GM19468 (cell line): Measurements from ENCODE around the gene APP.
"Not testable (repeated sequence)": the region's sequence is repeated elsewhere in the genome, so short reads cannot be mapped to it uniquely, and the experiment has no call there.

ENCODE experiments used
- ATAC-seq: cut with Tn5 transposase; IDR thresholded peaks from one replicate; pipeline ENCODE4 v1.9.1; 2021; ENCODE audit warnings: mild to moderate bottlenecking, moderate library complexity, moderate number of reproducible peaks; ENCODE audit not compliant: unreplicated experiment; ENCODE audit errors: extremely low read depth

The APP gene

DNA sequence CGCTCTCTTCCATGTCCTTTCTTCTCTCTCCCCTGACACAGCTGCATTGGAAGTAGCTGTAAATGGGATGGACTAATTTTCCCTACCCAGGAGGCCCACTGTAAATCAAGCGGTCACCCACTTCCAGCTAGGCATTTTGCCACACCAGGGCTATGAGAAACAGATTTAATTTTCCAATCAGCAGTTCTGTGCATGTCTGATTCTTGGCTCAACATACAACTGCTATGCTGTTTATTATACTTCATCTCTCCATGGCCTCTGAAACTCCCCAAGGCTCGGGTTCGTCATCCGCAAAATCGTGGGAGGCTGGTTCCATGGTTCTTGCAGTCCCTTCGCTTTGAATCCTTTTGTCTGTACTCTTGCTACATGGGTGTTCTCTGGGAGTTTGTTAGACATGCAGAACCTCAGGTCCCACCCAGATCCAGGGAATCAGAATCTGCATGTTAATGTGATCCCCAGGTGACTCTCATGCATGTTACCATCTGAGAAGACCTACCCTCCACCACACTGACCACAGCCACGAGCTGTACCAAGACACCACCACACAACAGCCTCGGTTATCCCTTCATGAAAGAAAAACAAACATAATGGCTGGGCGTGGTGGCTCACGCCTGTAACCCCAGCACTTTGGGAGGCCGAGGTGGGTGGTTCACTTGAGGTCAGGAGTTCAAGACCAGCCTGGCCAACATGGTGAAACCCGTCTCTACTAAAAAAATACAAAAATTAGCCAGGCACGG is 245.3 kb downstream of the APP start:
- no peak for ATAC-seq

- not testable (repeated sequence) for ATAC-seq
Observed at GRCh38 chr21:25918152-25918551, 252.4 kb downstream of the APP start.

DNA sequence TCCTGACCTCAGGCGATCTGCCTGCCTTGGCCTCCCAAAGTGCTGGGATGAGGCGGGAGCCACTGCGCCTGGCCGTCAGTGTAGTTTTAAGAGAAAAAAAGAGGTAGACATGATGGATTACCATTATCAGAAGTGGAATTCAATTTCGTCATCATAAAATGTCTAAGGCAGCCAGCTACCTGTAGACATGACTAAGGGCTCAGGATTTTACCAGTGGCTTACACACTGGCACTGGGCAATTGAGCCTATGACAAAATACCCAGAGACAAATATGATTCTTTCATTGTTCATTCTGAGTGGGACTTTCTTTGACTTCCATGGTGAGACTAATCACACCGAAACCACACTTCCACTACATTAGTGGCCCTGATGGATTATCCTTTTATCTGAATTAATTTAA is 254.3 kb downstream of the APP start:
- ATAC-seq: no peak

GRCh38 chr21:25913479-25913878 is 257.1 kb downstream of the APP start:
- no peak for ATAC-seq

DNA sequence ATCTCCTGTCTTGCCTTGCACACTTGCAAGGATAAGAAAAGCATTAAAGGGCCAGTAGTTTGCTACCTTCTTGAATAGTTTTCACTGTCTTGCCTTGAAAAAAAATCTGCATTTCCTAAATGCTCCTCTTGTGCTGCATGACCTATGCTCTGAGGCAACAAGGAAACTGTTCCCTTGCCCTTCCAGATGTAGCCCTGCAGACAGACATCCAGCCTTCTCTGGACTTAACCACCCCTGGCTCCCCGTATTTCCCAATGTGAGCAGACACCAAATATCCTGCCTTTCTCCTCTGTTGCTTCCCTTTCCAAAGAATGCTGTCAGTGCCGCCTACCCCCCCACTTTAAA is 258.2 kb downstream of the APP start:
- ATAC-seq: no peak

- no peak for ATAC-seq
Observed at GRCh38 chr21:25911730-25912401, 258.7 kb downstream of the APP start.

DNA sequence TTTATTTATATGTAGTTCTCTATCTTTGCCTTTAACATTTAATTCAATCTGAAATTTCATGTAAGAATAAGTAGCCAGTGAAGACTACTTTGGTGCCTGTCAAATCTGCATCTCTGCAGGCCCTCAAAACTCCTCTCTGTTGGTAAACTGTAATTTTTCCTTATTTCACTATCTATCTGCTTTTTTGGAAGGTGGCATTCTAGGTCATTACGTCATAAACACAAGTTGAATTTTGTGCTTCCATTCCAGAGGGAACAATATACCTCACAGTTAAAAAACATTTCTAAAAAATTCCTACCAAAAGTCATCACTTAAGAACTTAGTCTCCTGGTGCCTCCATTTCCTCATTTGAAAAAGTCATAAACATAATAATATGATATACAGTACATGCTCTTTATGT is 259.8 kb downstream of the APP start:
- no peak for ATAC-seq

- no peak for ATAC-seq
Observed at GRCh38 chr21:25909341-25909740, 261.2 kb downstream of the APP start.

DNA sequence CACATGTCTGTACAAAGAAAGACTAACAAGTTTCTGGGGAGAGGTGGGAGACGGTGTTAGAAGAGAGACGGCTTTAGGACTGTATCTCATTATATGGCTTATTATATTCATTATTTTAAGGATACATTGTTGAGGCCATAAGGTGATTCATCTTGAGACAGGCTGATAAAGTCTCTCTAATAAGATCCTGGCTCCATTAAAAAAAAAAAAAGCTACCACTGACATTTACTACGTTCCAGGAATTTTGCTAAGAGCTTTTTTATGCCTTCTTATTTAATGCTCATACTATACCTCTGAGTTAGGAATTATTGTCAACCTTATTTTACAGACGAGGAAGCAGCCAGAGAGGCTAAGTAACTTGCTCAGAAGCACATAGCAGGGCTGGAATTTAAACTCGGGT is 262.1 kb downstream of the APP start:
- no peak for ATAC-seq

- no peak for ATAC-seq
Observed at GRCh38 chr21:25907573-25908275, 262.8 kb downstream of the APP start.

DNA sequence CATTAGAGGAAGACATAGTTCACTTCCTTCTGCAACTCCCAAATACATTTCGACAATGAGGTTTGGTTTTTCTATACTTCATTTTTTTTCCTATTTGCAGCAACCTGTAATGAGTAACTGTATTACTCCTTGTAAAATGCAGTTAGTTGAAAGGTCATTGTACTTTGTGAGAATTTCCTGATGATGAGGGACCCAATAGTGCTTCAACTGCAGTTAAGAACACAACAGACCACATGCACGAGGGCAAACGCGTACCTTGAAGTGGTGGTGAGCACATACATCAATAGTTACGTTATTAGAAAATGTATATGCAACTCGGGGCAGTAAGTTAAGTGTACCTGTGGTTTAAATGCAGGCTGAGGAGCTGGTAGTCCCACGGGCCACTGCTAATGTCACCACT is 264.0 kb downstream of the APP start:
- no peak for ATAC-seq

DNA sequence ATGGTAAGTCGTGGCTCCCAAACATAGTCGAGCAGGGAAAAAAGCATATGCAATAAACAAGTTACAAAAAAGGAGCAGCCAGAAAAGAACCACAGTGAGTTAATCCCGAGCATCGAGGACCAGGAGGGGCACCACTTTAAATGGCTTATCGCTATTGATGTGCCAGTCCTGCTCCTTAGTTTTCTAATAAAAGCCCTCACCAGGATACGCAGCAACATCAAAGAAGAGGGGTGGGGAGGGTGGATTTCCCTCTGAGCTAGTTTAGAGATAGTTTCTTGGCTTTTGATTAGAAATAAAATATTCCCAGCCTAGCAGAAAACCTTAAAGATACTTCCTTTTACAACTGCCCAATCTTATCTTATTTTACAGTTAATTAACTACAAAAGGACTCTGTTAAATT is 265.4 kb downstream of the APP start:
- ATAC-seq: no peak

DNA sequence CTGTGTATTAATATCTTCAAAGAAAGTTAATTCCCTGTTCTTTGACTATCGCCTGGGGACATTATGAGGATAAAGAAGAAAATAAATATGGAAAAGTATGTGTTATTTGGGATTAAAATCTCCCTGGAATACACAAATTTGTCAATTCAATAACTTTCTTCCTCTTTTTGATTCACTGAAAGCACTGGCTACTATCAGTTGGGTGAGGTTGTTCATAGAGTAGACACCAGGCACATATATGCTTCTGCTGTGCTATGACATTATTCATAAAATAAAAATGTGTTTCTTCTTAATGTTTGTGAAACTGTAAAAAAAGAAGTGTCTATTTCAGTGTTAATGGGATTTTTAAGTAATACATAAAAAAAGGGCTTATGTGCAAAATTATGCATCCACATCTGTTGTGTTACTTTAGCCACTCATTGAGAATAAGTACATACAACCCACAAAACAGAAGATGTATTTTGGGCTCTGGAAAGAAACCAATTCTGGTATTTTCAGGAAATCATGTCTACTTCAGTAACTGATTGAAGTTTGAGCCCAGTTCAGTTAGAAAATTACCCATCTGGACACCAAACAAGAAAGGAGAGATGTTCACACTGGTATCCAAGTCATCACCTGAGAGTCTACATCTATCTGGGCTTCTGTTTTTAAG is 266.4 kb downstream of the APP start:
- ATAC-seq: no peak

GRCh38 chr21:25903607-25904006 is 267.0 kb downstream of the APP start:
- ATAC-seq: no peak

DNA sequence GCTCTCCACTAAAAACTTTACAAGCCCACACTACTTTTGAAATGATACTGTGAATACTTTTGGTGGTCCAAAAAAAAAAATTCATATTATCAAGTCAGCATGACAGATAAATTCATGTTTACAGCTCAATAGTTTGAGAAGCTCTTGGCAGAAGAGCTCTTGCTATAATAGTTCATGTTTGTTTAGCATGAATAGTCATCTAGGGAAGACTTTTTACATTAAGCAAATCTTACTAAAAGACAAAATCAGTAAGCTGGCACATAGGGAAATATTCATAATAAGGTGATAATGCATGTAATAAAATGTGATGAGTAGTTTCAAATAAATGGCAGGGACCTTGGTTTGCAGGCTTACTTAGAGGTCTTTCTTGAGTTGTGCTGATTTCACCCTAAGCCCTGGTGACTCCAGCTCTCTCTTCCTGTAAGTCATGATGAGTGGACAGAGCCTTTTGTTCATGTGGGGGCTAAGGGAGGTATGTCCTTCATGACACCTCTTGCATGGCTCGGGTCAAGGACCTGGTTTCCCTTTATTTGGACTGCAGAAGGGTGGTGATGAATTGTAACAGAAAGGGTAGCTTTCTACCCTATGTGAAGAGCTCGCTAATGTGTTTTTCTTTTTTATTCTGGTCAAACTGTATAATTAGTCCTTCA is 269.1 kb downstream of the APP start:
- no peak for ATAC-seq

- ATAC-seq: no peak
Observed at GRCh38 chr21:25898671-25899070, 271.9 kb downstream of the APP start.

- ATAC-seq: no peak
Observed at GRCh38 chr21:25897383-25897782, 273.2 kb downstream of the APP start.

DNA sequence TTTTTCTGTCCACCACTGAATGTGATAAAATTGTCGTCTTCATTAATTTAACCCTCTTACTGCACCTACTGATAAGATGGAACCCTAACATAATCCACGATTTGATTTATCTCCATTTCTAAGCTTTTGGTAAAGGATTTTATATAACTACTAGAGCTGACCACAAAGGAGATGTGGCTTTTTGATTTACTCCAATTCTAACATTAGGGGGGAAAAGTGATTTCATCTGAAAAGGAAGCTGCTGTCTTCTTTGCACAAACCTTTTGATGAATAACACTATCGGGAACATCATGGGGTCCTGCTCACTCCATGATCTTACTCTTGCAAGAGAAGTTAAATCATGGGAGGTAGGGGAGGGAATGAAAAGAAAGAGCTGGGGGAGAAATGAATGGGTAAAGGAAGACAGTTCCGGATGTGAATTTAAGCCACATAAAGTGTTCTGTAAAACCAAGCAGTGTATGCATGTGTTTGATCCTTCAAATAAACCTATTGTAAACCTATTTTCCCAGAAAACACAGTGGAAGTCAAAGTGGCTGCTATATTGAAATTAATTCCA is 274.0 kb downstream of the APP start:
- no peak for ATAC-seq

- peak; percentile 37 for ATAC-seq
Observed at GRCh38 chr21:25895565-25896205, 274.9 kb downstream of the APP start.

- ATAC-seq: no peak
Observed at GRCh38 chr21:25893191-25893590, 277.4 kb downstream of the APP start.
